ENCODE data around the gene DDX46.
"Not testable (repeated sequence)": the region's sequence is repeated elsewhere in the genome, so short reads cannot be mapped to it uniquely, and the experiment has no call there.

Gene DDX46

GRCh38 chr5:134738963-134739661 lies 19.5 kb upstream of the DDX46 start:
- peak; percentile 40 for ATAC-seq (ENCODE audit: low read depth)

DNA sequence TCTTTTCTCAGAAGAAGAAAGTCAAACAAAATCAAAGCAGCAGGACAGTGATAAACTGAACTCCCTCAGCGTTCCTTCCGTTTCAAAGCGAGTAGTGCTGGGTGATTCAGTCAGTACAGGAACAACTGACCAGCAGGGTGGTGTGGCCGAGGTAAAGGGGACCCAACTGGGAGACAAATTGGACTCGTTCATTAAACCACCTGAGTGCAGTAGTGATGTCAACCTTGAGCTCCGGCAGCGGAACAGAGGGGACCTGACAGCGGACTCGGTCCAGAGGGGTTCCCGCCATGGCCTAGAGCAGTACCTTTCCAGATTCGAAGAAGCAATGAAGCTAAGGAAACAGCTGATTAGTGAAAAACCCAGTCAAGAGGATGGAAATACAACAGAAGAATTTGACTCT lies 17.5 kb upstream of the DDX46 start:
- DNase-seq (ENCODE audit: low spot score) (no peak), ATAC-seq (ENCODE audit: low read depth) (no peak)
- TF ChIP-seq CTCF (IDR thresholded peaks at IDR 0.05; ENCODE audit: poor library complexity, severe bottlenecking) = no peak
- H3K36me3 ChIP-seq (ENCODE audit: low read depth) = peaks cover 28% of the 10 kb centered on the region
- no peaks in the 10 kb centered on the region for H3K9me3 ChIP-seq (ENCODE audit: severe bottlenecking)
- no peak overlapping the region for H3K4me3 ChIP-seq (ENCODE audit: severe bottlenecking)
- peaks cover 7% of the 10 kb centered on the region for H3K4me1 ChIP-seq (ENCODE audit: insufficient read depth, poor library complexity, severe bottlenecking)
- no peaks in the 10 kb centered on the region for H3K27me3 ChIP-seq (ENCODE audit: insufficient read depth, poor library complexity, severe bottlenecking)
- no peak overlapping the region for H3K27ac ChIP-seq (ENCODE audit: poor library complexity, severe bottlenecking)

More at GRCh38 chr5:134738963-134739661, 19.5 kb upstream of the DDX46 start:
- Histone ChIP-seq H3K4me1 (ENCODE audit: insufficient read depth, poor library complexity, severe bottlenecking) (peaks cover 7% of the 10 kb centered on the region), H3K9me3 (ENCODE audit: severe bottlenecking) (no peaks in the 10 kb centered on the region), H3K27ac (ENCODE audit: poor library complexity, severe bottlenecking) (peak overlapping the region; percentile 61), H3K36me3 (ENCODE audit: low read depth) (peaks cover 26% of the 10 kb centered on the region), H3K4me3 (ENCODE audit: severe bottlenecking) (peak overlapping the region; percentile 75), H3K27me3 (ENCODE audit: insufficient read depth, poor library complexity, severe bottlenecking) (no peaks in the 10 kb centered on the region)
- DNase-seq (ENCODE audit: low spot score) = no peak
- TF ChIP-seq CTCF (IDR thresholded peaks at IDR 0.05; ENCODE audit: poor library complexity, severe bottlenecking) = peak; percentile 59

- TF ChIP-seq CTCF (IDR thresholded peaks at IDR 0.05; ENCODE audit: poor library complexity, severe bottlenecking) = no peak
- Histone ChIP-seq H3K36me3 (ENCODE audit: low read depth) (peaks cover 28% of the 10 kb centered on the region), H3K9me3 (ENCODE audit: severe bottlenecking) (no peaks in the 10 kb centered on the region), H3K4me1 (ENCODE audit: insufficient read depth, poor library complexity, severe bottlenecking) (peaks cover 7% of the 10 kb centered on the region), H3K27ac (ENCODE audit: poor library complexity, severe bottlenecking) (no peak overlapping the region), H3K4me3 (ENCODE audit: severe bottlenecking) (no peak overlapping the region), H3K27me3 (ENCODE audit: insufficient read depth, poor library complexity, severe bottlenecking) (no peaks in the 10 kb centered on the region)
- ATAC-seq (ENCODE audit: low read depth) (no peak), DNase-seq (ENCODE audit: low spot score) (no peak)
Observed at GRCh38 chr5:134742134-134742533, 16.4 kb upstream of the DDX46 start.

DNA sequence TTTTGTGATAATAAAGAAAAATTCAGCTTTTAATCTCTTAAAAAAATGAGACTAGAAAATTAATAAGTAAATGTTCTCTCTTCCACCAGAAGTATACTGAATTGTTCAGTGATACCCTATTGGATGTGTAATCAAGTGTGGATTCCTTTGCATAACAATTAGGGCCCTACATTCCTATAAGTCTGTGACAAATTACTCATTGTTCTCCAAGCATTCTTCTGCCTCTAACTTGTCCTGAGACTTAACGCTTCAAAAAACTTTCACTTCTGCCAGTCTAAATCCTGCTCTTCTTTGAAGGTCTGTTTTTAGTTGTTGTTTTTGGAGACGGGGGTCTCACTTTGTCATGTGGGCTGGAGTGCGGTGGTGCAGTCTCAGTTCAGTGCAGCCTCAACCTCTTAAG lies 9.2 kb upstream of the DDX46 start:
- Histone ChIP-seq H3K4me1 (ENCODE audit: insufficient read depth, poor library complexity, severe bottlenecking) (no peaks in the 10 kb centered on the region), H3K4me3 (ENCODE audit: severe bottlenecking) (no peak overlapping the region), H3K27me3 (ENCODE audit: insufficient read depth, poor library complexity, severe bottlenecking) (no peaks in the 10 kb centered on the region), H3K9me3 (ENCODE audit: severe bottlenecking) (no peaks in the 10 kb centered on the region), H3K36me3 (ENCODE audit: low read depth) (peaks cover 23% of the 10 kb centered on the region), H3K27ac (ENCODE audit: poor library complexity, severe bottlenecking) (no peak overlapping the region)
- DNase-seq (ENCODE audit: low spot score) = no peak
- TF ChIP-seq CTCF (IDR thresholded peaks at IDR 0.05; ENCODE audit: poor library complexity, severe bottlenecking) = no peak
- no peak for ATAC-seq (ENCODE audit: low read depth)

DNA sequence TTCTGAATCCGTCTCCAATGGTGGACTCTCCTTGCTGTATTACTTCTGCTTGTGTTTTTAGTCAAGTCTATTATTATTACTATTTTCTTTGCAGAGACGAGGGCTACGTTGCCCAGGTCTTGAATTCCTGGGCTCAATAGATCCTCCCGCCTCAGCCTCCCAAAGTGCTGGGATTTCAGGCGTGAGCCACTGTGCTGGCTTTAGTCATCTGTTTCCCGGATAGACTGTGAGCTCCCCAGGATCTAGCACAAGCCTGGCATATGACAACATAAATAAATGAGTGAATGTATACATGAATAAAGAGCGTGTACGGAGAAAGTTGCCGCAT lies 439 bp upstream of the DDX46 start:
- Histone ChIP-seq H3K9me3 (ENCODE audit: severe bottlenecking) (no peaks in the 10 kb centered on the region), H3K4me1 (ENCODE audit: insufficient read depth, poor library complexity, severe bottlenecking) (peaks cover 13% of the 10 kb centered on the region), H3K4me3 (ENCODE audit: severe bottlenecking) (peak overlapping the region; percentile 70), H3K27me3 (ENCODE audit: insufficient read depth, poor library complexity, severe bottlenecking) (no peaks in the 10 kb centered on the region), H3K36me3 (ENCODE audit: low read depth) (peaks cover 16% of the 10 kb centered on the region), H3K27ac (ENCODE audit: poor library complexity, severe bottlenecking) (peak overlapping the region; percentile 40)
- ATAC-seq (ENCODE audit: low read depth) = peak; percentile 45
- no peak for DNase-seq (ENCODE audit: low spot score)
- TF ChIP-seq CTCF (IDR thresholded peaks at IDR 0.05; ENCODE audit: poor library complexity, severe bottlenecking) = no peak

- H3K4me3 ChIP-seq (ENCODE audit: severe bottlenecking); DNase-seq (ENCODE audit: low spot score); ATAC-seq (ENCODE audit: low read depth); H3K9me3 ChIP-seq (ENCODE audit: severe bottlenecking); H3K27me3 ChIP-seq (ENCODE audit: insufficient read depth, poor library complexity, severe bottlenecking); H3K4me1 ChIP-seq (ENCODE audit: insufficient read depth, poor library complexity, severe bottlenecking); H3K27ac ChIP-seq (ENCODE audit: poor library complexity, severe bottlenecking): not testable (repeated sequence)
- H3K36me3 ChIP-seq (ENCODE audit: low read depth) = peaks cover 94% of the 10 kb centered on the region
Observed at GRCh38 chr5:134767528-134768291, 9.1 kb downstream of the DDX46 start.
